Renal cortical epithelial cell (primary cell): ENCODE results near the gene CAPN2. TPM values are rescaled to one million over a fixed set of nuclear protein-coding genes. Genes with fewer than 3 reads are reported as not detected.
A peak's percentile ranks its signal among the peaks of the same experiment; 100 is the strongest.
"Not testable (repeated sequence)": the region's sequence is repeated elsewhere in the genome, so short reads cannot be mapped to it uniquely, and the experiment has no call there.

Experiments
- DNase-seq: peaks from one replicate; pipeline ENCODE4 v3.0.0-alpha.2; 2011; ENCODE audit warnings: low read depth
- total RNA-seq: library from RNA; depleted of rRNA; stranded (reverse); fragments of >200 nt; gene quantifications from 2 replicates; pipeline ENCODE4 v1.2.3, GENCODE V29; 2014

The CAPN2 gene
- total RNA-seq, 1 donor from 2014 or later, result 425 TPM

- no peak for DNase-seq
Measured at GRCh38 chr1:223785808-223786207, 73.5 kb downstream of the CAPN2 start.

DNA sequence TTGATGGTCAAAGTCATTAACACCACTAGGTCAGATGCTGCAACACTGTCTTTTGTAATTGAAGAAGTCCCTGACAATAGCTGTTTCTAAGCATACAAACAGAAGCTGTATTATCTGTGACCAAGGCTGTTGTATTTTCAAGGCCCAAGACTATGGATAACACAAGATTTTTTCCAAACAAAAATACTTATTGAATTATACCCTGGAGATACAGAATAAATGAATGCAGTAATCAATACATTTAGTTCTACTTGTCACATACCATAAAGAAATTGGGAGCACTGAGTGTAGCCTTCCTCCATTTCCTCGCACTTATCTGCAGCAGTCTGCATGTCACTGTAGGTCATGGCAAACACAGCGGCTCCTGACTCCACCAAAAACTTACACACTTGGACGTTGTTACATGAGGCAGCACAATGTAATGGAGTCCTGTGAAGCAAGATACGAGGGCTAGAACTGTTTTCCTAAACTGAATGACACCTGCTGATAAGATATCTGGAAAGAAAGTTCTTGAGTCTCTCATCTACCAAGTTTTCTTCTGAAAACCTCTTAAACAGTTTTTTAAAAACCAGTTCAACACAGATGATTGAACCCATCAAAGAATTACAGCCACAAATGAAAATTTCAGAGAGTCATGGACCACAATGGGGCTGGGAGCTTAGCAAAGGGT, 76.5 kb downstream of the CAPN2 start:
- no peak for DNase-seq

DNA sequence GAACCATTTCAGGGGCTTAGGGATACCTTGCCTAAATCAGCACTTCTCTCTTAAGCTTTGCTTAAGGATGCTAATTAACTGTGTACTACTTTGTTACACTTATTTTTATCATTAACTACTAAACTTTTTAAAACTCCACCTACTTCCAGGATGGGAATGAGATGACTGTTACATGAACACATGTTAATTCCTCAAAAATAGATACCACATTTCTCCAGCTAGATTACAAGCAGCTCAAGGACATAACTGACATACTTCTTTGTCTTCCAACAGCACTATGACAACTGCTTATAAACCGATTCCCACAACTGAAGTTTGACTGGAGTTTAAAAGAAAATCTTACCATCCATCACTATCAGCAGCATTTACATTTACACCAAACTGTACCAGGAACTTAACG, 79.7 kb downstream of the CAPN2 start:
- DNase-seq, result no peak

DNA sequence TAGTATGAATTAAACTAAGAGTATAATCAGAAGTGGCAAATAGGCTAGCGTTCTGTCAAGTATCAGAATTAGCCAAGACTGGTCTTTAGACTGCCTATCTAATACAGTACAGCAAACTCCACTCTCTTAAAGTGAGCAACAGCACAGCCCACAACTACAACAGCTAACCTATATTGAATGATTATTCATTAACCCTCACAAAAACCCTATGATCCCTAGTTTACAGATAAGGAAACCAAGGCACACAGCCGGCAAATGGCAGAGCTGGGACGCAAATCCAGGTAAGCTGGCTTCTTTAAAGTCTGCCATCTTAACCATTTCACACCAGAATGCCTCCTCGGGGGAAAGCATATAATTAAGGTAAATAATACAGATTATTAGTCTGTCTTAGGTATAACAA, 81.4 kb downstream of the CAPN2 start:
- DNase-seq, result no peak

DNA sequence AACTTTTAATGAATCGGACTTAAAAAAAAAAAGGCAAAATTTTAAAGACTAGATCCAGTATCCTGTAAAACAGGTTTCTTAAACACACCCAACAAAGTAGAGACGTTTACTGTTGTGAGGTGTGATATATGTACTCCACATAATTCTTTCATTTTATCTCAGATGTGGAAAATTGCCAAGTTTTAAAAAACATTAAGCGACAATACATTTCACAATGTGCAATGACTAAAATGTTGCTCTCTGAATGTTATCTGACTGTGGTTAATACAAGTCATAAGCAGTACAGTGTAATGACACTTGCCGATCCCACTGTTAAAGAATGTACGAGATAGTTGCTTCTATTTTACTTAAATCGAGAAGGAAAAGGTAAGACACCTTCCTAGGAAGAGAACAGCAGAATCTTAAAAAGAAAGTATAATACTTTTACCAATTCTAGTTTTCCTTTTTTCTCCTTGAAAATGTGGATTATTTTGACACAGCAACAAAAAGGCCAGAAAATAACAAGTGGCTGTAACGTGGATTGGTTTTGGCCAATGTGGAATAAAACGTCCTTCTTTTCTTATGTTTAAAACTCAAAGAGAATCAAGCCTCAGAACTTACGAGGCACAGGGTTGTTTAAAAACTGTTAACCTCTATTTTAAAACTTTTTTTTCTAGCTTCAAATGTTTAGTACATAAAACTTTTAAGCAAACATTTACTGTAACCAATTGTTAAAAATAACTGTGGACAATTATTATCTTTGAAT, 82.0 kb downstream of the CAPN2 start:
- no peak for DNase-seq

- no peak for DNase-seq
Measured at GRCh38 chr1:223796210-223796609, 83.9 kb downstream of the CAPN2 start.

DNA sequence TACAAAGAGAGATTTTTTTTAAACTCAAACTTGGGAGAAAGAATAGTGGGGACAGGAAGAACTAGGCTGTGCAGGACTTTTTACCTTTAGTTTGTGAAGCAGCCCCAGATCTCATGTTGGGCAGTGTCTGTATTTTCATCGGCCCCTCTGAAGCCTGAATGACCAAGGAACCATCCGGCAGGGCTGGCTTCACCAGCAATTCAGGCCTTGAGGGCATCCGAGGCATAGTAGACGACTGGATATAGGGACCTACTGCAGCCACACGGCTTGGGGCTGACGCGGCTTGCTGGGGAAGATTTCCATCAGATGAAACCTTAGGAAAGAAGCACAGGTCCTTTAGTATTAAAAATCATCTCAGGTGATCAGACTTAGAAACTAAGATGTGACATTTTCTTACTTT, 89.7 kb downstream of the CAPN2 start:
- DNase-seq, result no peak

- DNase-seq, result no peak
Measured at GRCh38 chr1:223802602-223803001, 90.3 kb downstream of the CAPN2 start.

DNA sequence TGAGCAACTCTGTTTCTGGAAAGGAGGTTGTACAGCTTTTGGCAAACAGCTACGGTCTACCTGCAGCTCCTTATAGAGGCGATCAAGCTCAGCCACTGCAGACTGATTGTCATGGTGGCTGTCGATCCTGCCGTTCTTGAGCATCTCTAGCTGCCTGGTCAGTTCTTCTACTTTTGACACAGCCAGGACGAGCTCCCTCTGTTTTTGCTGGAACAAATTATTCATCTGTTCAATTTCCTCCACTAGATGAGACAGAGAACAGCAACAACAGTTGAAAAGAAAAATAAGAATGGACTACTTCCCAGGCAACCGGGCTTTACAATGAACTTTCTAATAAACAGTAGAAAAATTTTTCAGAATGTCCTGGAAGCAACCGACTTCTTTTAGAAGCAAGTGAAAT, 90.9 kb downstream of the CAPN2 start:
- no peak for DNase-seq

DNA sequence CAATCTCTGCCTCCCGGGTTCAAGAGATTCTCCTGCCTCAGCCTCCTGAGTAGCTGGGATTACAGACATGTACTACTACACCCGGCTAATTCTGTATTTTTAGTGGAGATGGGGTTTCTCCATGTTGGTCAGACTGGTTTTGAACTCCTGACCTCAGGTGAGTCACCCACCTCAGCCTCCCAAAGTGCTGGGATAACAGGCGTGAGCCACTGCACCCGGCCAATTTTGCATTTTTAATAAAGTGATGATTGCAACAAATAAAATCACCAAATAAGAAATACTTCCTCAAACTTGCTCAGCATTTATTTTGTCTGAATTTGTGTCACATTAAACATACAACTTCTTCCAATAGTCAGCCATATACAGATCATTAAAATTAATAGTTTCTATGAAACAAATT, 97.6 kb downstream of the CAPN2 start:
- peak; percentile 43 for DNase-seq

DNA sequence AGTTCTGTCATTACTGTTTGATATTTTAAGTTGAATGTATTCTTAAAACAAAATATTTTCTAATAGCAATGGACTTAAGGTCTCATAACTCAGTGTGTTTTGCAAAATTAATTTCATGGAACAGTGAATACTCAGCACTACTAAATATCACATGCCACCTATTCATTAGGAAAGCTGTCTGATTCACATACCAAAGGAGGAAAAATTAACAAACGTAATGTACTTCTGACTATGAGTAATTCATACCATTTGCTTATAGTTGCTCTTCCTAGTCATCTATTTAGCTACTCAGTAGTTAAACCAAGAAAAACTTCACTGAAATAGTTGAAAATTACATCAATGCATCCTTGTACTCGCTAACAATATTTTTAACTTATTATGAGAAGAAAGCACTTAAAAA, 98.2 kb downstream of the CAPN2 start:
- peak; percentile 79 for DNase-seq

- peak; percentile 68 for DNase-seq
Measured at GRCh38 chr1:223811634-223812101, 99.3 kb downstream of the CAPN2 start.

GRCh38 chr1:223813645-223814044, 101.3 kb downstream of the CAPN2 start:
- no peak for DNase-seq

GRCh38 chr1:223815020-223815853, 102.9 kb downstream of the CAPN2 start:
- DNase-seq, result no peak

- DNase-seq, result peak; percentile 69
Measured at GRCh38 chr1:223815865-223816264, 103.5 kb downstream of the CAPN2 start.

- not testable (repeated sequence) for DNase-seq
Measured at GRCh38 chr1:223817265-223817664, 104.9 kb downstream of the CAPN2 start.

- no peak for DNase-seq
Measured at GRCh38 chr1:223819730-223820514, 107.6 kb downstream of the CAPN2 start.

DNA sequence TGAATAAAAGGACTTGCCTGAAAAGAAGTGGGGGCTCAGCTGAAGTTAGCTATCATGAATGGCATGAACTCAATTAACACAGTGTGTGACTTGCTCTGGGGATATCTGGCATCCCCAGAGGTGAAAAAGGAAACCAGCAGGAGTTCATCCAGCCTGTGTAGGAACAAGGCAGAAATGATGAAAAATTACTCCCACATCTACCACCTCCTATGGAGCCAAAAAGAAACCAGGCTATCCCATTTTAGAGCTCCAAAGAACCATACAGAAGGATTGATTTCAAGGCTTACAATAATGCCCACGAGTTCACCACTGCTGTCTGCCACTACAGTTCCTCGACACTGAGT, 108.1 kb downstream of the CAPN2 start:
- DNase-seq, result no peak

GRCh38 chr1:223820971-223821370, 108.6 kb downstream of the CAPN2 start:
- DNase-seq, result no peak

DNA sequence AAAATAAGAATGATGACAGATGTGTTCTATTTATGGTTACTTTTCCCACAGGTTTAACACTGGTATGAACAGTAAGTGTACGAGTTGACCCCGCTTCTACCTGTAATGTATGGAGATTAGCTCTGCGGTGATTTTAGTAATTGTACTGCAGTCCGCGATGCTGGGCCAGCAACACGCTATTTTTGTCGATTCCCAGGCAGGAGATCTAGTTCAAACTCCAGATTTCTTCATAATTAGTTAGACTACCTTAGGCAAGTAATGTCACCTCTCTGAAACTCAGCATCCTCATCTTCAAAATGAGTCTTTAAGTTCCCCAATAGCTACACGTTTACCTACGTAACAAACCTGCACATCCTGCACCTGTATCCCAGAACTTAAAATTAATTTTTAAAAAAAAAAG, 111.9 kb downstream of the CAPN2 start:
- no peak for DNase-seq

DNA sequence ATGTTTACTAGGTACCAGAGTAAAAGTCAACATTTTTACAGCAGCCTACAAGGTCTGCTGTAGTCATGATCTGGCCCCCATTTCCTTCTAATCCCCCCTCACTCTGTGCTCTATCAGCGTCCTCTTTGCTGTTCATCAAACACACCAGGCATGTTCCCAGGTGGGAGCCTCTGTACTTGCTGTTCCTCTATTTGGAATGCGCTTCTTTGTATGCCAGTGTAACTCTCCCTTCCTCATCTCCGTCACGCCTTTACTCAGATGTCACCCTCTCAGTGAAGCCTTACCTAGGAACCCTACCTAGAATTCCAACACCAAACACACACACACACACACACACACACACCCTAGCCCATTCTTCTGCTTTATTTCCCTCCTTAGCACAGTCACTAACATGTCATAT, 112.4 kb downstream of the CAPN2 start:
- no peak for DNase-seq
